ENCODE data around the gene XRCC3.

GRCh38 chr14:103740991-103741689 is 25.9 kb upstream of the XRCC3 start:
- TF ChIP-seq, protein P1, sequence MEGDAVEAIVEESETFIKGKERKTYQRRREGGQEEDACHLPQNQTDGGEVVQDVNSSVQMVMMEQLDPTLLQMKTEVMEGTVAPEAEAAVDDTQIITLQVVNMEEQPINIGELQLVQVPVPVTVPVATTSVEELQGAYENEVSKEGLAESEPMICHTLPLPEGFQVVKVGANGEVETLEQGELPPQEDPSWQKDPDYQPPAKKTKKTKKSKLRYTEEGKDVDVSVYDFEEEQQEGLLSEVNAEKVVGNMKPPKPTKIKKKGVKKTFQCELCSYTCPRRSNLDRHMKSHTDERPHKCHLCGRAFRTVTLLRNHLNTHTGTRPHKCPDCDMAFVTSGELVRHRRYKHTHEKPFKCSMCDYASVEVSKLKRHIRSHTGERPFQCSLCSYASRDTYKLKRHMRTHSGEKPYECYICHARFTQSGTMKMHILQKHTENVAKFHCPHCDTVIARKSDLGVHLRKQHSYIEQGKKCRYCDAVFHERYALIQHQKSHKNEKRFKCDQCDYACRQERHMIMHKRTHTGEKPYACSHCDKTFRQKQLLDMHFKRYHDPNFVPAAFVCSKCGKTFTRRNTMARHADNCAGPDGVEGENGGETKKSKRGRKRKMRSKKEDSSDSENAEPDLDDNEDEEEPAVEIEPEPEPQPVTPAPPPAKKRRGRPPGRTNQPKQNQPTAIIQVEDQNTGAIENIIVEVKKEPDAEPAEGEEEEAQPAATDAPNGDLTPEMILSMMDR (IDR thresholded peaks at IDR 0.05; ENCODE audit: insufficient read depth, low read length, poor library complexity, severe bottlenecking) = no peak
- no peak for TF ChIP-seq EZH2phosphoT487 (conservative IDR thresholded peaks at IDR 0.05; ENCODE audit: low read length)

All from SU-DHL-6 (cell line).